HepG2 (cell line): Measurements from ENCODE around the gene BBS9. TPM values are rescaled to one million over a fixed set of nuclear protein-coding genes. Genes with fewer than 3 reads are reported as not detected.
"Not testable (repeated sequence)": the region's sequence is repeated elsewhere in the genome, so short reads cannot be mapped to it uniquely, and the experiment has no call there.

Experiments
- ATAC-seq: fragments of 200-7000 bp; cut with Tn5 transposase; 3 replicates; pipeline ENCODE4 v1.9.1; 2020; ENCODE audit warnings: mild to moderate bottlenecking, moderate library complexity
- BruUV-seq: library from RNA; stranded (reverse); fragments of 400-500 nt; replicated peaks from 2 replicates; lab custom pipeline; 2021; lab: Mats Ljungman, UMichigan
- CTCF ChIA-PET: fragments of 300-600 bp; formaldehyde crosslinking; extraction: SDS; loops from one replicate; lab custom pipeline; 2021; ENCODE audit warnings: low total read pairs, inconsistent platforms, low intra/inter-chr PET ratio; lab: Yijun Ruan, JAX
- POLR2A ChIA-PET: fragments of 350-600 bp; sonication (Branson Sonifier 250); formaldehyde crosslinking; loops from one replicate; lab custom pipeline; 2020; ENCODE audit warnings: antibody characterized with exemption, inconsistent platforms; lab: Yijun Ruan, JAX
- DNase-seq: peaks from one replicate; pipeline ENCODE4 v3.0.0-alpha.2; 2015; ENCODE audit warnings: low spot score
- FAIRE-seq: peaks from 3 replicates; lab custom pipeline; 2011; peaks lifted over from hg19 to GRCh38; lab: Jason Lieb, UNC
- H2AFZ ChIP-seq: one replicate; pipeline ENCODE4 v1.6.1; 2011; ENCODE audit warnings: low read length, inconsistent platforms
- H3K27ac ChIP-seq: fragments of 300-600 bp; 3 replicates; pipeline ENCODE4 v1.8.0; 2011; ENCODE audit warnings: mixed run types, mild to moderate bottlenecking, mixed read lengths, low read length, inconsistent platforms; ENCODE audit not compliant: insufficient read depth; ENCODE audit errors: extremely low read length
- H3K27me3 ChIP-seq, 2 experiments: fragments of 200-600 bp in 1 of 2; 2 replicates in 1 of 2; 3 replicates in 1 of 2; pipeline versions ENCODE4 v1.6.0 to v1.8.0; 2011; ENCODE audit warnings: low read length in 2 of 2, mild to moderate bottlenecking in 2 of 2, moderate library complexity in 2 of 2, inconsistent platforms in 1 of 2; ENCODE audit not compliant: insufficient read depth in 2 of 2, control insufficient read depth in 1 of 2
- H3K36me3 ChIP-seq, 2 experiments: fragments of 200-600 bp in 1 of 2; replicated peaks in 1 of 2; 2 replicates in 1 of 2; 3 replicates in 1 of 2; pipeline versions ENCODE4 v1.5.1 to v1.8.0; 2011; ENCODE audit warnings: low read length in 2 of 2, inconsistent platforms in 1 of 2; ENCODE audit not compliant: insufficient read depth in 2 of 2, control insufficient read depth in 1 of 2
- H3K4me1 ChIP-seq: 2 replicates; pipeline ENCODE4 v1.5.1; 2012; ENCODE audit warnings: low read length, inconsistent platforms; ENCODE audit not compliant: insufficient read depth
- H3K4me2 ChIP-seq: 2 replicates; pipeline ENCODE4 v1.6.0; 2011; ENCODE audit warnings: low read depth, low read length, inconsistent platforms
- H3K4me3 ChIP-seq, 3 experiments: fragments of 200-600 bp in 1 of 3; sonication (generic), shearing (Covaris generic) in 1 of 3; replicated peaks in 1 of 3; 2 replicates each; pipeline ENCODE4 v1.5.1; 2011 to 2016; ENCODE audit warnings: low read length in 3 of 3, inconsistent platforms in 2 of 3, low read depth in 2 of 3, mild to moderate bottlenecking in 2 of 3, control low read depth in 1 of 3, mixed read lengths in 1 of 3; ENCODE audit not compliant: insufficient read depth in 1 of 3
- H3K79me2 ChIP-seq: one replicate; pipeline ENCODE4 v1.6.1; 2011; ENCODE audit warnings: low read length, inconsistent platforms; ENCODE audit not compliant: insufficient read depth
- H3K9ac ChIP-seq: 2 replicates; pipeline ENCODE4 v1.6.0; 2011; ENCODE audit warnings: mild to moderate bottlenecking, low read depth, low read length, inconsistent platforms; ENCODE audit not compliant: insufficient read depth
- H3K9me3 ChIP-seq: 2 replicates; pipeline ENCODE4 v1.5.1; 2012; ENCODE audit warnings: mild to moderate bottlenecking, low read length
- H4K20me1 ChIP-seq: 2 replicates; pipeline ENCODE4 v1.6.0; 2011; ENCODE audit warnings: inconsistent platforms, mild to moderate bottlenecking, low read length, moderate library complexity; ENCODE audit not compliant: insufficient read depth
- ARNTL ChIP-seq: sonication (generic); formaldehyde crosslinking; IDR thresholded peaks from 2 replicates; pipeline ENCODE4 v1.4.0; 2020; ENCODE audit warnings: mild to moderate bottlenecking, missing genetic modification reagents
- MNT ChIP-seq: fragments of 450-650 bp; IDR thresholded peaks from 2 replicates; pipeline ENCODE4 v1.6.1; 2016
- ZNF263 ChIP-seq: sonication (generic); formaldehyde crosslinking; IDR thresholded peaks from 2 replicates; pipeline ENCODE4 v1.4.0; 2020; ENCODE audit warnings: missing genetic modification reagents
- WGBS: methylation state at CpG from one replicate; pipeline ENCODE4 v1.1.6; 2017; ENCODE audit warnings: low lambda C conversion rate; 5-methylcytosine and 5-hydroxymethylcytosine counted together
- in situ Hi-C: cut with HindIII; loops from 2 replicates; pipeline ENCODE4 v1.10.0; 2017; ENCODE audit warnings: low pct_unique_long_range_greater_than_20kb; ENCODE audit not compliant: extremely low pct_ligation_motif_present
- intact Hi-C: fragments of 100-400 bp; cut with micrococcal nuclease; formaldehyde crosslinking; loops from one replicate; pipeline ENCODE4 v1.10.0; 2022; ENCODE audit not compliant: unreplicated experiment
- polyA plus RNA-seq, 8 experiments: library from polyadenylated mRNA; depleted of rRNA in 3 of 8; stranded (reverse) in 7 of 8; unstranded in 1 of 8; fragments of >200 nt; fragmentation: Illumina TruSeq in 4 of 8; extraction: Trizol in 4 of 8; gene quantifications; 2 replicates each; pipeline versions ENCODE4 v1.2.1 to v1.2.3, GENCODE V29; 2011 to 2016; ENCODE audit warnings: low read depth in 4 of 8, missing spikeins in 1 of 8, mixed read lengths in 1 of 8; ENCODE audit not compliant: insufficient read depth in 1 of 8
- total RNA-seq, 5 experiments: library from RNA; depleted of rRNA; stranded (reverse); fragments of >200 nt; fragmentation: Illumina TruSeq; extraction: Trizol; gene quantifications; 2 replicates each; pipeline ENCODE4 v1.2.3, GENCODE V29; 2016; ENCODE audit warnings: low read depth in 1 of 5

Gene BBS9
- total and polyA plus RNA-seq, 2 of the 13 experiments (the other 11 are each of a cell fraction or from before 2014, with no cell fraction given): 5.1 to 7.8 TPM

GRCh38 chr7:33262476-33262875 is 133.1 kb downstream of the BBS9 start:
- H3K36me3 ChIP-seq: no peaks in the 10 kb centered on the region
- 81% methylated on average over 3 of the region's 3 CpGs for WGBS
- intact Hi-C loops: no loop called here
- H3K9ac ChIP-seq: no peak overlapping the region
- no peak overlapping the region for H3K4me2 ChIP-seq
- H2AFZ ChIP-seq: no peak overlapping the region
- CTCF ChIA-PET: no interaction called here
- POLR2A ChIA-PET: no interaction called here
- H3K27ac ChIP-seq: no peak overlapping the region
- ATAC-seq: no peak
- peaks cover 9% of the 10 kb centered on the region; the same call in 1 of the 2 replicates for H3K4me1 ChIP-seq
- H3K4me3 ChIP-seq: no peak overlapping the region
- no peaks in the 10 kb centered on the region for H3K79me2 ChIP-seq
- no TSS peak for BruUV-seq
- H3K9me3 ChIP-seq: no peaks in the 10 kb centered on the region
- in situ Hi-C loops: no loop called here
- no peak for DNase-seq
- H3K27me3 ChIP-seq: no peaks in the 10 kb centered on the region
- H4K20me1 ChIP-seq: no peaks in the 10 kb centered on the region
- FAIRE-seq: no peak
- no peak for TF ChIP-seq ZNF263 (CRISPR knock-in tag)
- TF ChIP-seq ARNTL (CRISPR knock-in tag): no peak

- H3K27me3 ChIP-seq, H3K9ac ChIP-seq, H3K27ac ChIP-seq, ATAC-seq, H3K9me3 ChIP-seq, H3K79me2 ChIP-seq, H3K4me2 ChIP-seq, CTCF ChIA-PET, H3K36me3 ChIP-seq, DNase-seq, BruUV-seq, H3K4me1 ChIP-seq, FAIRE-seq, H4K20me1 ChIP-seq, in situ Hi-C loops, H3K4me3 ChIP-seq, POLR2A ChIA-PET, intact Hi-C loops, H2AFZ ChIP-seq: not testable (repeated sequence)
- peak; percentile 95 for TF ChIP-seq MNT
- 97% methylated on average over 4 of the region's 4 CpGs for WGBS
Measured at GRCh38 chr7:33271839-33272371, 142.5 kb downstream of the BBS9 start.
